Measurements from ENCODE around the gene ANTXR2. TPM values are rescaled to one million over a fixed set of nuclear protein-coding genes. Genes with fewer than 3 reads are reported as not detected.

ANTXR2 gene
- total and polyA plus RNA-seq, 2 of the 8 experiments (the other 6 are each of a cell fraction or from before 2014, with no cell fraction given) = 1.1 to 7.5 TPM

- CTCF ChIA-PET (ENCODE audit: partially characterized antibody) = interaction anchor here (1.0 kb wide), 1 partner anchor 50 kb away, joined by 3 read pairs; no protein-coding TSS in a partner anchor
- 87% methylated on average over 2 of the region's 2 CpGs; no CpG with 5 or more reads in 1 of the 2 experiments for WGBS, 2 experiments (ENCODE audit: extremely low coverage in 1 of 2, insufficient coverage in 1 of 2, insufficient read length in 1 of 2, insufficient replicate concordance in 2 of 2, low coverage in 1 of 2, low lambda C conversion rate in 2 of 2, missing lambda C conversion rate in 1 of 2)
Measured at GRCh38 chr4:80027611-80028010, 45.4 kb downstream of the ANTXR2 start.

More at GRCh38 chr4:80027611-80028010, 45.4 kb downstream of the ANTXR2 start:
- no peaks in the 10 kb centered on the region for H4K20me1 ChIP-seq (replicated peaks in 1 of 2; ENCODE audit: control insufficient read depth in 1 of 2, insufficient read depth in 2 of 2, low read length in 2 of 2)
- no peak overlapping the region for H3K4me3 ChIP-seq (ENCODE audit: extremely low read depth in 1 of 4, insufficient read depth in 2 of 4, low read depth in 3 of 4, low read length in 4 of 4)
- H3K36me3 ChIP-seq (ENCODE audit: control insufficient read depth in 2 of 4, insufficient read depth in 4 of 4, low read length in 3 of 4) = no peaks in the 10 kb centered on the region
- no peaks in the 10 kb centered on the region for H3K23me2 ChIP-seq (ENCODE audit: low read depth, low read length)
- H3K27ac ChIP-seq (ENCODE audit: low read depth, low read length) = no peak overlapping the region
- no peak overlapping the region for H2BK12ac ChIP-seq (ENCODE audit: low read depth, low read length)
- no peak overlapping the region for H2AFZ ChIP-seq (ENCODE audit: low read length)
- DNase-seq (ENCODE audit: low read depth in 1 of 2, low spot score in 2 of 2) (no peak), FAIRE-seq (no peak)
- POLR2A ChIA-PET (ENCODE audit: partially characterized antibody) = no interaction called here
- H2BK5ac ChIP-seq (ENCODE audit: low read depth, low read length) = no peak overlapping the region
- no peaks in the 10 kb centered on the region for H3K27me3 ChIP-seq (replicated peaks in 1 of 4; ENCODE audit: control insufficient read depth in 3 of 4, extremely low read depth in 1 of 4, insufficient read depth in 3 of 4, low read length in 3 of 4)
- no peak overlapping the region for H2AK5ac ChIP-seq (ENCODE audit: low read depth, low read length)
- H3K18ac ChIP-seq (ENCODE audit: extremely low read depth, low read length) = no peak overlapping the region
- no peak overlapping the region for H3K14ac ChIP-seq (ENCODE audit: insufficient read length)
- no peaks in the 10 kb centered on the region for H3K79me2 ChIP-seq (ENCODE audit: control insufficient read depth in 1 of 2, insufficient read depth in 2 of 2, low read length in 2 of 2)
- no peak overlapping the region for H2BK120ac ChIP-seq (replicated peaks; ENCODE audit: low read depth, low read length)
- H2BK20ac ChIP-seq (ENCODE audit: low read length) = no peak overlapping the region
- H3K79me1 ChIP-seq (ENCODE audit: low read depth, low read length) = no peaks in the 10 kb centered on the region
- H4K91ac ChIP-seq (replicated peaks; ENCODE audit: insufficient read length, low read length) = no peak overlapping the region
- H2BK15ac ChIP-seq (ENCODE audit: low read length) = no peak overlapping the region
- TF ChIP-seq CHD1 (IDR thresholded peaks at IDR 0.05; ENCODE audit: low read depth, low read length) (no peak), CBX8 (IDR thresholded peaks at IDR 0.05; ENCODE audit: borderline replicate concordance, low read depth, low read length) (no peak), TAF7 (optimal IDR thresholded peaks at IDR 0.05; ENCODE audit: borderline replicate concordance, low read depth, low read length) (no peak), SUZ12 (IDR thresholded peaks at IDR 0.05; ENCODE audit: low read length) (no peak), YY1 (IDR thresholded peaks at IDR 0.05; ENCODE audit: low read depth, low read length) (no peak), KDM5A (IDR thresholded peaks at IDR 0.05; ENCODE audit: low read length) (no peak), CBX5 (IDR thresholded peaks at IDR 0.05; ENCODE audit: low read depth, low read length) (no peak)
- no peak overlapping the region for H3K4ac ChIP-seq (replicated peaks; ENCODE audit: insufficient read length, low read depth, low read length)
- H3K23ac ChIP-seq (ENCODE audit: insufficient read length) = no peak overlapping the region
- no peaks in the 10 kb centered on the region for H3K9me3 ChIP-seq (ENCODE audit: insufficient read depth in 2 of 2, low read depth in 1 of 2, low read length in 1 of 2)
- no peak overlapping the region for H4K5ac ChIP-seq (ENCODE audit: insufficient read length, low read depth, low read length)
- H4K8ac ChIP-seq (ENCODE audit: extremely low read depth, insufficient read depth, low read length) = no peak overlapping the region
- no peak overlapping the region for H3K4me2 ChIP-seq (ENCODE audit: insufficient read depth in 1 of 2, low read depth in 2 of 2, low read length in 2 of 2)
- H3K9ac ChIP-seq (replicated peaks in 1 of 4; ENCODE audit: extremely low read depth in 1 of 4, low read depth in 3 of 4, low read length in 3 of 4) = no peak overlapping the region
- no peaks in the 10 kb centered on the region for H3K4me1 ChIP-seq (replicated peaks in 1 of 4; ENCODE audit: control insufficient read depth in 3 of 4, insufficient read depth in 4 of 4, low read length in 3 of 4)
- H3K56ac ChIP-seq (replicated peaks; ENCODE audit: insufficient read length, low read depth, low read length) = no peak overlapping the region

Measured in H1 (cell line).